ENCODE results near the gene FOXP2.

Gene FOXP2

GRCh38 chr7:114659409-114660125 lies 245.0 kb downstream of the FOXP2 start:
- Mint-ChIP-seq H3K4me1 (ENCODE audit: low read depth) (no peaks in the 10 kb centered on the region), H3K27me3 (peaks cover 2% of the 10 kb centered on the region), H3K9me3 (ENCODE audit: low read depth) (no peaks in the 10 kb centered on the region), H3K27ac (no peak overlapping the region), H3K36me3 (no peaks in the 10 kb centered on the region), H3K4me3 (no peak overlapping the region)

- no peak overlapping the region for H3K27ac Mint-ChIP-seq
- H3K4me1 Mint-ChIP-seq (ENCODE audit: low read depth): no peaks in the 10 kb centered on the region
- H3K36me3 Mint-ChIP-seq: no peaks in the 10 kb centered on the region
- no peaks in the 10 kb centered on the region for H3K9me3 Mint-ChIP-seq (ENCODE audit: low read depth)
- no peak overlapping the region for H3K4me3 Mint-ChIP-seq
- H3K27me3 Mint-ChIP-seq: peaks cover 2% of the 10 kb centered on the region
Observed at GRCh38 chr7:114660126-114660486, 245.5 kb downstream of the FOXP2 start.

GRCh38 chr7:114660753-114661152 lies 246.1 kb downstream of the FOXP2 start:
- Mint-ChIP-seq H3K9me3 (ENCODE audit: low read depth) (no peaks in the 10 kb centered on the region), H3K4me3 (no peak overlapping the region), H3K4me1 (ENCODE audit: low read depth) (no peaks in the 10 kb centered on the region), H3K36me3 (no peaks in the 10 kb centered on the region), H3K27me3 (no peaks in the 10 kb centered on the region), H3K27ac (no peak overlapping the region)

GRCh38 chr7:114662002-114662677 lies 247.5 kb downstream of the FOXP2 start:
- no peak overlapping the region for H3K4me3 Mint-ChIP-seq
- no peaks in the 10 kb centered on the region for H3K9me3 Mint-ChIP-seq (ENCODE audit: low read depth)
- H3K4me1 Mint-ChIP-seq (ENCODE audit: low read depth): no peaks in the 10 kb centered on the region
- no peaks in the 10 kb centered on the region for H3K36me3 Mint-ChIP-seq
- H3K27ac Mint-ChIP-seq: no peak overlapping the region
- peaks cover 1% of the 10 kb centered on the region for H3K27me3 Mint-ChIP-seq

- Mint-ChIP-seq H3K27me3 (peaks cover 4% of the 10 kb centered on the region), H3K4me3 (no peak overlapping the region)
Observed at GRCh38 chr7:114663502-114663901, 248.9 kb downstream of the FOXP2 start.

GRCh38 chr7:114670676-114671075 lies 256.1 kb downstream of the FOXP2 start:
- no peak overlapping the region for H3K4me3 Mint-ChIP-seq
- H3K9me3 Mint-ChIP-seq (ENCODE audit: low read depth): no peaks in the 10 kb centered on the region
- no peaks in the 10 kb centered on the region for H3K36me3 Mint-ChIP-seq
- H3K27ac Mint-ChIP-seq: no peak overlapping the region
- H3K27me3 Mint-ChIP-seq: peaks cover 4% of the 10 kb centered on the region
- H3K4me1 Mint-ChIP-seq (ENCODE audit: low read depth): no peaks in the 10 kb centered on the region

More at GRCh38 chr7:114663502-114663901, 248.9 kb downstream of the FOXP2 start:
- no peaks in the 10 kb centered on the region for H3K9me3 Mint-ChIP-seq (ENCODE audit: low read depth)
- no peak overlapping the region for H3K27ac Mint-ChIP-seq
- H3K36me3 Mint-ChIP-seq: no peaks in the 10 kb centered on the region
- H3K4me1 Mint-ChIP-seq (ENCODE audit: low read depth): no peaks in the 10 kb centered on the region

- Mint-ChIP-seq H3K27me3 (peaks cover 3% of the 10 kb centered on the region), H3K27ac (no peak overlapping the region), H3K4me3 (no peak overlapping the region), H3K4me1 (ENCODE audit: low read depth) (no peaks in the 10 kb centered on the region), H3K36me3 (no peaks in the 10 kb centered on the region), H3K9me3 (ENCODE audit: low read depth) (no peaks in the 10 kb centered on the region)
Observed at GRCh38 chr7:114671563-114672123, 257.0 kb downstream of the FOXP2 start.

- Mint-ChIP-seq H3K9me3 (ENCODE audit: low read depth) (no peaks in the 10 kb centered on the region), H3K36me3 (no peaks in the 10 kb centered on the region), H3K27ac (no peak overlapping the region), H3K27me3 (peaks cover 4% of the 10 kb centered on the region), H3K4me3 (no peak overlapping the region), H3K4me1 (ENCODE audit: low read depth) (no peaks in the 10 kb centered on the region)
Observed at GRCh38 chr7:114678116-114678515, 263.5 kb downstream of the FOXP2 start.

- no peaks in the 10 kb centered on the region for H3K36me3 Mint-ChIP-seq
- no peaks in the 10 kb centered on the region for H3K9me3 Mint-ChIP-seq (ENCODE audit: low read depth)
- no peak overlapping the region for H3K27ac Mint-ChIP-seq
- H3K4me3 Mint-ChIP-seq: no peak overlapping the region
- H3K27me3 Mint-ChIP-seq: no peaks in the 10 kb centered on the region
- no peaks in the 10 kb centered on the region for H3K4me1 Mint-ChIP-seq (ENCODE audit: low read depth)
Observed at GRCh38 chr7:114687238-114687637, 272.6 kb downstream of the FOXP2 start.

GRCh38 chr7:114688443-114689055 lies 273.9 kb downstream of the FOXP2 start:
- no peaks in the 10 kb centered on the region for H3K36me3 Mint-ChIP-seq

GRCh38 chr7:114689406-114689805 lies 274.8 kb downstream of the FOXP2 start:
- Mint-ChIP-seq H3K4me1 (ENCODE audit: low read depth) (no peaks in the 10 kb centered on the region), H3K36me3 (no peaks in the 10 kb centered on the region), H3K27me3 (no peaks in the 10 kb centered on the region), H3K27ac (no peak overlapping the region), H3K4me3 (no peak overlapping the region), H3K9me3 (ENCODE audit: low read depth) (no peaks in the 10 kb centered on the region)

More at GRCh38 chr7:114688443-114689055, 273.9 kb downstream of the FOXP2 start:
- Mint-ChIP-seq H3K9me3 (ENCODE audit: low read depth) (no peaks in the 10 kb centered on the region), H3K27ac (no peak overlapping the region), H3K4me1 (ENCODE audit: low read depth) (no peaks in the 10 kb centered on the region), H3K27me3 (no peaks in the 10 kb centered on the region), H3K4me3 (no peak overlapping the region)

GRCh38 chr7:114691605-114692004 lies 277.0 kb downstream of the FOXP2 start:
- Mint-ChIP-seq H3K27me3 (peaks cover 5% of the 10 kb centered on the region), H3K4me3 (no peak overlapping the region), H3K27ac (no peak overlapping the region), H3K36me3 (no peaks in the 10 kb centered on the region), H3K4me1 (ENCODE audit: low read depth) (no peaks in the 10 kb centered on the region), H3K9me3 (ENCODE audit: low read depth) (no peaks in the 10 kb centered on the region)

GRCh38 chr7:114695182-114695581 lies 280.6 kb downstream of the FOXP2 start:
- Mint-ChIP-seq H3K4me1 (ENCODE audit: low read depth) (no peaks in the 10 kb centered on the region), H3K9me3 (ENCODE audit: low read depth) (no peaks in the 10 kb centered on the region), H3K4me3 (no peak overlapping the region)

GRCh38 chr7:114700247-114700928 lies 285.8 kb downstream of the FOXP2 start:
- H3K9me3 Mint-ChIP-seq (ENCODE audit: low read depth): no peaks in the 10 kb centered on the region

More at GRCh38 chr7:114695182-114695581, 280.6 kb downstream of the FOXP2 start:
- Mint-ChIP-seq H3K27ac (no peak overlapping the region), H3K36me3 (no peaks in the 10 kb centered on the region), H3K27me3 (peaks cover 12% of the 10 kb centered on the region)

GRCh38 chr7:114703677-114704076 lies 289.1 kb downstream of the FOXP2 start:
- Mint-ChIP-seq H3K9me3 (ENCODE audit: low read depth) (no peaks in the 10 kb centered on the region), H3K27ac (no peak overlapping the region), H3K4me3 (no peak overlapping the region), H3K4me1 (ENCODE audit: low read depth) (no peaks in the 10 kb centered on the region), H3K27me3 (peaks cover 2% of the 10 kb centered on the region), H3K36me3 (no peaks in the 10 kb centered on the region)

More at GRCh38 chr7:114700247-114700928, 285.8 kb downstream of the FOXP2 start:
- Mint-ChIP-seq H3K4me3 (no peak overlapping the region), H3K27me3 (peaks cover 12% of the 10 kb centered on the region), H3K27ac (no peak overlapping the region), H3K4me1 (ENCODE audit: low read depth) (no peaks in the 10 kb centered on the region), H3K36me3 (no peaks in the 10 kb centered on the region)
